GM12878 (cell line): ENCODE results near the gene TLCD5.

Experiments
- CBX3 ChIP-seq: fragments of 200-600 bp; sonication (generic); IDR thresholded peaks from 2 replicates; pipeline ENCODE4 v1.6.1; 2016; ENCODE audit warnings: low read depth, borderline replicate concordance
- EP300 ChIP-seq, 2 experiments: fragments of 150-350 bp in 1 of 2; IDR thresholded peaks; 2 replicates each; pipeline ENCODE4 v1.6.1; 2011 to 2012; ENCODE audit warnings: low read depth in 2 of 2, low read length in 2 of 2, borderline replicate concordance in 1 of 2, improper control_type of control experiment in 1 of 2, inconsistent platforms in 1 of 2; ENCODE audit not compliant: control insufficient read depth in 1 of 2
- ESRRA ChIP-seq: IDR thresholded peaks from 2 replicates; pipeline ENCODE4 v1.6.1; 2012; ENCODE audit warnings: mild to moderate bottlenecking, low read length, improper control_type of control experiment
- JUNB ChIP-seq: IDR thresholded peaks from 2 replicates; pipeline ENCODE4 v1.6.1; 2016; ENCODE audit warnings: antibody characterized with exemption, mild to moderate bottlenecking
- NR2C2 ChIP-seq: IDR thresholded peaks from 2 replicates; pipeline ENCODE4 v1.6.1; 2011; ENCODE audit warnings: borderline replicate concordance, low read depth; ENCODE audit not compliant: control insufficient read depth, insufficient read length
- PML ChIP-seq: IDR thresholded peaks from 2 replicates; pipeline ENCODE4 v1.6.1; 2012; ENCODE audit warnings: low read length, inconsistent platforms
- POLR2A ChIP-seq: IDR thresholded peaks from 2 replicates; pipeline ENCODE4 v1.6.1; 2011; ENCODE audit warnings: low read depth, mild to moderate bottlenecking, low read length
- RCOR1 ChIP-seq: conservative IDR thresholded peaks from 2 replicates; pipeline ENCODE4 v1.6.1; 2012; ENCODE audit warnings: low read depth, low read length, improper control_type of control experiment
- SMAD1 ChIP-seq: fragments of 450-650 bp; IDR thresholded peaks from 2 replicates; pipeline ENCODE4 v1.6.1; 2018; ENCODE audit warnings: mild to moderate bottlenecking, low read depth; ENCODE audit not compliant: partially characterized antibody
- STAT1 ChIP-seq: fragments of 450-650 bp; conservative IDR thresholded peaks from 2 replicates; pipeline ENCODE4 v1.6.1; 2014; ENCODE audit warnings: antibody characterized with exemption, mild to moderate bottlenecking
- TAF1 ChIP-seq: IDR thresholded peaks from 2 replicates; pipeline ENCODE4 v1.6.1; 2011; ENCODE audit warnings: mild to moderate bottlenecking, low read depth, low read length, borderline replicate concordance
- TCF12 ChIP-seq: IDR thresholded peaks from 2 replicates; pipeline ENCODE4 v1.6.1; 2011; ENCODE audit warnings: low read depth, mild to moderate bottlenecking, low read length
- ZNF274 ChIP-seq: IDR thresholded peaks from one replicate; pipeline ENCODE4 v1.8.0; 2011; ENCODE audit not compliant: insufficient read length, insufficient read depth
- TF ChIP-seq, protein P1 (sequence below), 3 experiments: IDR thresholded peaks in 2 of 3; conservative IDR thresholded peaks in 1 of 3; 2 replicates each; pipeline ENCODE4 v1.5.1; 2011; ENCODE audit warnings: low read depth in 3 of 3, low read length in 3 of 3, mild to moderate bottlenecking in 3 of 3, control low read depth in 2 of 3, moderate library complexity in 2 of 3, inconsistent platforms in 1 of 3, mixed read lengths in 1 of 3; ENCODE audit not compliant: control insufficient read depth in 2 of 3, insufficient read depth in 1 of 3; ENCODE audit errors: extremely low read depth in 1 of 3

DNA sequence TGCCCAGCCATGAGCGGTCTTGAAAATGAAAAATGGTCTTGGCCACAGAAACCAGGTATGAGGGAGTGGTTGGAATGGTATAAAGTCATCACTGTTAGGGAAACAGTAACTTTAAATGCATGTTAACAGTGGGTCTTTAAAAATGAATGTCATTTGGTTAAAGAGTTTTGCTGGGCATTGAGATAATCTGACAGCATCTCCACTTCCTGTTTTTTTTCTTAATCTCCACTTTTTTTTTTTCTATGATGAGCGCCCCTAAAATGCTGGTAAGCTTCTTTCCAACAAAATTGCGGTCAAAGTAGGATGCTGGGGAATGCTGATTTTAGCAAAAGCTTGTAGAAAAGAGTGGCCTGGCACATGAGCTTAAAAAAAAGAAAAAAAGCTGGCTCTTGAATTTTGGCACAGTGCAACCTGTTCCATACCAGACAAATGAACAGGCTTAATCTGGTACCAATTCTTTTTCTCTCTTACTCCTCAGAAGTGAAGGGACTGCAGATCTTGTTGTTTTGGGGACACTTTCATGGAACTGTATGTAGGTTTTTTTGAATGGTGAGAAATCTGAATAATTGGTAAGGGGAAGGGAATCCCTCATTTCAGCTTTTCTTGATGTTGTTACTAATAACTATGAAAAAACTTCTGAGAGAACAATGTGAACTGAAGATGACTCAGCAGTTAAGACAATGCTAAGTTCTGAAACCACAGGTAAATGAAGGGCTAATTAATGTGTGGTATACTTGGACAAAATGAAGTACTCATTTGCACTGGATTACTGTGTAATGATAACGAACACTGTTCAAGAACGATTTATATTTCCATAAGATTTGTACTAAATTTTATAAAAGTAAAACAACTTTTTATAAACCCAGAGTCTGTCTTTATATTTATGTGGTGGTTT lies 8.0 kb downstream of the TLCD5 start:
- no peak for TF ChIP-seq SMAD1
- TF ChIP-seq ZNF274, result no peak
- TF ChIP-seq TAF1, result no peak
- TF ChIP-seq JUNB, result no peak
- TF ChIP-seq EP300 (IDR thresholded peaks at IDR 0.05; ENCODE audit: borderline replicate concordance in 1 of 2, control insufficient read depth in 1 of 2, low read depth in 2 of 2, low read length in 2 of 2), result no peak
- TF ChIP-seq CBX3, result no peak
- TF ChIP-seq, protein P1, sequence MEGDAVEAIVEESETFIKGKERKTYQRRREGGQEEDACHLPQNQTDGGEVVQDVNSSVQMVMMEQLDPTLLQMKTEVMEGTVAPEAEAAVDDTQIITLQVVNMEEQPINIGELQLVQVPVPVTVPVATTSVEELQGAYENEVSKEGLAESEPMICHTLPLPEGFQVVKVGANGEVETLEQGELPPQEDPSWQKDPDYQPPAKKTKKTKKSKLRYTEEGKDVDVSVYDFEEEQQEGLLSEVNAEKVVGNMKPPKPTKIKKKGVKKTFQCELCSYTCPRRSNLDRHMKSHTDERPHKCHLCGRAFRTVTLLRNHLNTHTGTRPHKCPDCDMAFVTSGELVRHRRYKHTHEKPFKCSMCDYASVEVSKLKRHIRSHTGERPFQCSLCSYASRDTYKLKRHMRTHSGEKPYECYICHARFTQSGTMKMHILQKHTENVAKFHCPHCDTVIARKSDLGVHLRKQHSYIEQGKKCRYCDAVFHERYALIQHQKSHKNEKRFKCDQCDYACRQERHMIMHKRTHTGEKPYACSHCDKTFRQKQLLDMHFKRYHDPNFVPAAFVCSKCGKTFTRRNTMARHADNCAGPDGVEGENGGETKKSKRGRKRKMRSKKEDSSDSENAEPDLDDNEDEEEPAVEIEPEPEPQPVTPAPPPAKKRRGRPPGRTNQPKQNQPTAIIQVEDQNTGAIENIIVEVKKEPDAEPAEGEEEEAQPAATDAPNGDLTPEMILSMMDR (IDR thresholded peaks at IDR 0.05 in 2 of 3, conservative IDR thresholded peaks at IDR 0.05 in 1 of 3; ENCODE audit: control insufficient read depth in 2 of 3, extremely low read depth in 1 of 3, insufficient read depth in 1 of 3, low read depth in 3 of 3, low read length in 3 of 3), result no peak
- TF ChIP-seq ESRRA, result no peak
- no peak for TF ChIP-seq STAT1
- no peak for TF ChIP-seq PML
- TF ChIP-seq RCOR1, result no peak
- TF ChIP-seq NR2C2, result no peak
- TF ChIP-seq POLR2A, result no peak
- no peak for TF ChIP-seq TCF12
